Regular cardiac myocyte (primary cell): ENCODE measurements around the gene ARMC3. TPM values are rescaled to one million over a fixed set of nuclear protein-coding genes. Genes with fewer than 3 reads are reported as not detected.

ENCODE experiments used
- total RNA-seq: library from RNA; depleted of rRNA; stranded (reverse); fragments of >200 nt; gene quantifications from 2 replicates; pipeline ENCODE4 v1.2.3, GENCODE V29; 2014

ARMC3 gene
- not detected in 2 replicates for total RNA-seq

GRCh38 chr10:22927661-22928403 is at the start of gene ARMC3:
Gene ARMC3, plus strand, starts transcription at chr10:22928053. Its CDS starts 3,944 bp downstream, at chr10:22931997.

Other genes starting within 250 kb of the ARMC3 start
- gene PIP4K2A, start 213.5 kb upstream of the ARMC3 start, total RNA-seq, result 38.6 and 41.8 TPM in 2 replicates
- 9.2 and 14.9 TPM in 2 replicates for gene MSRB2, start 167.5 kb downstream of the ARMC3 start, total RNA-seq